ENCODE results near the gene RXFP4. TPM values are rescaled to one million over a fixed set of nuclear protein-coding genes. Genes with fewer than 3 reads are reported as not detected.

RXFP4 gene
- total and polyA plus RNA-seq, 10 donors: 0.06 to 0.88 TPM; not detected in 8

GRCh38 chr1:155942578-155943141 lies 1.2 kb downstream of the RXFP4 start:
- H3K27ac ChIP-seq: peak overlapping the region in 7 of 8 donors; percentile 15 to 90 (median 81)
- peak; percentile 71 for DNase-seq

GRCh38 chr1:155944444-155944799 lies 3.0 kb downstream of the RXFP4 start:
- TF ChIP-seq POLR2A (IDR thresholded peaks at IDR 0.05) (no peak), CTCF (IDR thresholded peaks at IDR 0.05 in 8 of 11, conservative IDR thresholded peaks at IDR 0.05 in 3 of 11) (no peak), POLR2AphosphoS5 (IDR thresholded peaks at IDR 0.05) (peak in 1 of 3 donors; percentile 40)
- Histone ChIP-seq H3K27me3 (replicated peaks in 1 of 7) (no peaks in the 10 kb centered on the region), H3K4me3 (peak overlapping the region in 1 of 8 donors; percentile 1), H3K27ac (peak overlapping the region; percentile 2 to 90 (median 79)), H3K36me3 (peaks cover 3 to 41% (median 27%) of the 10 kb centered on the region in 6 donors), H3K4me1 (peaks cover 60 to 100% (median 86%) of the 10 kb centered on the region in 6 donors), H3K9me3 (no peaks in the 10 kb centered on the region)
- DNase-seq: peak; percentile 75
- WGBS, 5 donors: 37 to 61% (median 43%) methylated on average over 3 to 6 of the region's 6 CpGs
- intact Hi-C loops (cut with DNase I; ENCODE audit: low total_unique reads): loop anchor here (5.0 kb wide), 1 partner anchor 38 kb away; no protein-coding TSS in a partner anchor

More at GRCh38 chr1:155942578-155943141, 1.2 kb downstream of the RXFP4 start:
- Histone ChIP-seq H3K27me3 (replicated peaks in 1 of 7) (no peaks in the 10 kb centered on the region), H3K4me3 (no peak overlapping the region), H3K36me3 (peaks cover 3 to 23% (median 10%) of the 10 kb centered on the region in 6 donors), H3K9me3 (no peaks in the 10 kb centered on the region), H3K4me1 (peaks cover 68 to 100% (median 98%) of the 10 kb centered on the region in 6 donors)
- TF ChIP-seq POLR2A (IDR thresholded peaks at IDR 0.05) (no peak), POLR2AphosphoS5 (IDR thresholded peaks at IDR 0.05) (peak in 2 of 3 donors; percentile 3 to 4), CTCF (IDR thresholded peaks at IDR 0.05 in 8 of 11, conservative IDR thresholded peaks at IDR 0.05 in 3 of 11) (no peak)
- intact Hi-C loops (cut with DNase I; ENCODE audit: low total_unique reads): loop anchor here (5.0 kb wide), 1 partner anchor 40 kb away; no protein-coding TSS in a partner anchor
- WGBS, 5 donors: 81 to 93% (median 84%) methylated on average over 4 to 11 of the region's 11 CpGs

GRCh38 chr1:155946633-155947219 lies 5.3 kb downstream of the RXFP4 start:
- H3K27ac ChIP-seq: peak overlapping the region; percentile 74 to 90 (median 80)
- intact Hi-C loops (cut with DNase I; ENCODE audit: low total_unique reads): no loop called here
- TF ChIP-seq POLR2AphosphoS5 (IDR thresholded peaks at IDR 0.05) (no peak), CTCF (IDR thresholded peaks at IDR 0.05 in 8 of 11, conservative IDR thresholded peaks at IDR 0.05 in 3 of 11) (no peak), POLR2A (IDR thresholded peaks at IDR 0.05) (no peak)

GRCh38 chr1:155947292-155947691 lies 5.9 kb downstream of the RXFP4 start:
- H3K9me3 ChIP-seq: no peaks in the 10 kb centered on the region
- 53 to 75% (median 65%) methylated on average over 4 of the region's 4 CpGs for WGBS, 5 donors
- no peaks in the 10 kb centered on the region for H3K27me3 ChIP-seq (replicated peaks in 1 of 7)
- H3K36me3 ChIP-seq: peaks cover 3 to 69% (median 56%) of the 10 kb centered on the region in 6 donors
- H3K4me1 ChIP-seq: peaks cover 34 to 87% (median 57%) of the 10 kb centered on the region in 6 donors
- intact Hi-C loops (cut with DNase I; ENCODE audit: low total_unique reads): no loop called here
- no peak overlapping the region for H3K4me3 ChIP-seq
- peak overlapping the region; percentile 74 to 90 (median 80) for H3K27ac ChIP-seq
- peak; percentile 58 for DNase-seq
- TF ChIP-seq POLR2AphosphoS5 (IDR thresholded peaks at IDR 0.05) (peak in 1 of 3 donors; percentile 7), CTCF (IDR thresholded peaks at IDR 0.05 in 8 of 11, conservative IDR thresholded peaks at IDR 0.05 in 3 of 11) (no peak)

More at GRCh38 chr1:155946633-155947219, 5.3 kb downstream of the RXFP4 start:
- no peaks in the 10 kb centered on the region for H3K27me3 ChIP-seq (replicated peaks in 1 of 7)
- H3K4me3 ChIP-seq: peak overlapping the region in 1 of 8 donors; percentile 41
- H3K9me3 ChIP-seq: no peaks in the 10 kb centered on the region
- peak; percentile 8 for DNase-seq
- 40 to 62% (median 46%) methylated on average over 8 of the region's 8 CpGs for WGBS, 5 donors
- peaks cover 40 to 92% (median 63%) of the 10 kb centered on the region in 6 donors for H3K4me1 ChIP-seq
- H3K36me3 ChIP-seq: peaks cover 3 to 64% (median 50%) of the 10 kb centered on the region in 6 donors
